Measurements from ENCODE around the gene CEP55.
"Not testable (repeated sequence)": the region's sequence is repeated elsewhere in the genome, so short reads cannot be mapped to it uniquely, and the experiment has no call there.

The CEP55 gene

DNA sequence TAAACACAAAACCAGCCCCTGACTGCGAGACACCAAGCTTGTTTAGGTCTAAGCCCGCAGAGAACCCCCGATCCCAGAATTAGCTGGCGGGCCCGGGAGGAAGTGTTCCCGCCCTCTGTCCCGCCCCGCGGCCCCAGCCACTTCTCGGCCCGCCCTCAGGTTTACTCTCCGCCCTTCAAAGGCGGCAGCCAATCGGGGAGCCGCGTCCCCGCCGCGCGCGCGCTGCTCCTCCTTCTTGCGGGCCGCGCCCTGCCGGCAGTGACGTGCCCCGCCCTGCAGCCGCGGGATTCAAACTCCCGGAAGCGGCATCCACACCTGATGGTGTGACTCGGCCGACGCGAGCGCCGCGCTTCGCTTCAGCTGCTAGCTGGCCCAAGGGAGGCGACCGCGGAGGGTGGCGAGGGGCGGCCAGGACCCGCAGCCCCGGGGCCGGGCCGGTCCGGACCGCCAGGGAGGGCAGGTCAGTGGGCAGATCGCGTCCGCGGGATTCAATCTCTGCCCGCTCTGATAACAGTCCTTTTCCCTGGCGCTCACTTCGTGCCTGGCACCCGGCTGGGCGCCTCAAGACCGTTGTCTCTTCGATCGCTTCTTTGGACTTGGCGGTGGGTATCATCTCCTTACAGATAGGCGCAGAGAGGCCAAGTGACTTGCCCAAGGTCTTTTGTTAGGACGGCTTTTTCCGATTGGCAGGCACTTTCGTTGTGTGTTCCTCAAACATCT, at the start of gene CEP55:
CEP55 (plus strand) TSS at position 291 of the 720 bp plus-strand sequence. CDS start 3,440 bp downstream, outside the sequence.
- DNase-seq: peak; percentile 97

DNA sequence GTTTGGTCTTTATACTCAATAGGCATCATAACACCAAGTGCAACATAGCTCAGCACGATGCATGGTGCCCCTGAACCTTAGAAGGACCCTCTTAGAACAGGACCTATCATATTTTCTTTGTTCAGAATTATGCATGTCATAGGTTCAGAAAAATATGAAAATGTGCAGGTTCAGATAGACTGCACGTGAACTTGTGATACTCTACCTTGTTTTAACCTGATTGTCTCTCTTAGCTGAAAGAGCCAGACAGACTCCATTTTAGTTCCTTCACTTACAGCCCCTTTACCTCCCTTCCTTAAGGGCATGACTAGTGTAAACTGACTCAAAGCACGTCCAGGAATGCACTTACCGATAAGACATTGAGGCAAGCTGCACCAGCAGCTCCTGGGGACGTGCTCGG, 49.4 kb upstream of the CEP55 start:
- DNase-seq: no peak

DNA sequence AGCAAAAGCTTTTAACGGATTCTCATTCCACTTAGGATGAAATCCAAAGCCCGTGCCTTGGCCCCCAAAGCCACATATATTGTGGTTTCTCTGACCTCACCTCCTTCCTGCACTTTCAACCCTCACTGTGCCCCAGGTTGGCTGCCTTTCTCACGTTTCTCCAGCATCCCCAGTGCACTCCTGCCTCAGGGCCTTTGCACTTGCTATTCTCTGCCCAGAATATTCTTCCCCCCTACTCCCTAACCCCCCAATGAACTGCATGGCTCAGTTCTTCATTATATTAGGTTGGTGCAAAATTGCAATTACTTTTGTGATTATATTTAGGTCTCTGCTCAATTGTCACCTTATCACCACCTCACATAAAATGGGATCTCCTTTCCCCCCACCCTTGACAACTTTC, 48.4 kb upstream of the CEP55 start:
- DNase-seq: no peak

DNA sequence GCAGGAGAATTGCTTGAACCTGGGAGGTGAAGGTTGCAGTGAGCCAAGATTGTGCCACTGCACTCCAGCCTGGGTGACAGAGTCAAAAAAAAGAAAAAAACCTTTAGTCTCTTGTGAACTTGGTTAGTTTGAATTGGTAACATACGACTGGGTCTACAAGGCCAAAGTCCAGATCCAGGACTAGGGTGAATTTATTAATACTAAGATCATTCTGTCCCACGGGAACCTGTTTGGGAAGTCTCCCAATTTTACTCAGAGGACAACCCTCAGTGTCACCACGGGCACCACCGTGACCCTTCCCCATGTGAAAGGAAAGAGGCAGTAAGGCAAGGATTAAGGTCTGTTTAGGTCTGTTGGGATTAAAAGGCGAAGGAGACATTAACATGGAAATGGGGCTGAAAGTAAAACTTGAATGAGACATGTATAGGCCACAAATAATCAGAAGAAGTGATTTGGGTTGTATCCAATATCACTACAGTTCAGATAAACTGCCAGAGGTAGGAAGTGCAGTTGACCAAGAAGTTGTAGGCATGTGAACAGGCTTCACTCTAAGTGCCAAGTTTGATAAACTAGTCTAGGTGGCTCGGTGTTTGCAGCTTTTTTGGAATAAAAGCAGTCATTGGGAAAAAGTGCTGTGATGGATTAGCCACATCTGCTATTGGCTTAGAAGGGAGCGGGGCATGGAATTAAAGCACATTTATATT, 45.0 kb upstream of the CEP55 start:
- no peak for DNase-seq

DNA sequence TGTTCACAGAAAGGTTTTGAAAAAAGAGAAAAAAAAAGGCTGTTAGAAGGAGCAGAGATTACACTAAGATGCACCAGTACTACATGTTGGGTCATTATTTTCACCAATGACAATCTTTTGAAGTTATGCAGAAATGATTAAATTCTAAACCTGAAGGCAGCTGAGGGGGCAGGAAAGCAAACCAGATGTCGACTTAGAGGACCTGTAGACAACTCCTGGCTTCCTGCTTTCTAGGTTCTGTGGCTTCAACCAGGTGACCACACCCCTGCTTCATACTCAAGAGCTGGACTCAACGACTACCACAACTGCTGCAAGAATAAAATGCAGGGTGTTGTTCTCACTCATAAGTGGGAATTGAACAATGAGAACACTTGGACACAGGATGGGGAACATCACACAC, 44.3 kb upstream of the CEP55 start:
- DNase-seq: no peak

DNA sequence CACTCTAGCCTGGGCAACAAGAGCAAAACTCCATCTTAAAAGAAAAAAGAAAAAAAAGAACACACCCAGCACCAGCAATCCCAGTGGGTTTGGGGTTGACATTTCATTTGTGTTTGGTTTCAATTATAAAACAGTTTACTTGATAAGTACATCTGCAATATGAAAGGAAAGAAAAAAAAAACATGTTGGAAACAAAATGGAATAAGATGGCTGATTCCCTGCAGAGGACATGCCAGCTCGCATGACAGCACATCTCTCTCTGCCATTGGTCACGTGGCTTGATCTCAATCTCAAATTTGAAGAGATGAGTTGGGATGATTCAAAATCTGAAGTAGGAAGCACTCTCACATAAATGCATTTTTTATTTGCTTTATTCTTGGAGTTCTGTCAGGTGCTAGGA, 42.3 kb upstream of the CEP55 start:
- no peak for DNase-seq

DNA sequence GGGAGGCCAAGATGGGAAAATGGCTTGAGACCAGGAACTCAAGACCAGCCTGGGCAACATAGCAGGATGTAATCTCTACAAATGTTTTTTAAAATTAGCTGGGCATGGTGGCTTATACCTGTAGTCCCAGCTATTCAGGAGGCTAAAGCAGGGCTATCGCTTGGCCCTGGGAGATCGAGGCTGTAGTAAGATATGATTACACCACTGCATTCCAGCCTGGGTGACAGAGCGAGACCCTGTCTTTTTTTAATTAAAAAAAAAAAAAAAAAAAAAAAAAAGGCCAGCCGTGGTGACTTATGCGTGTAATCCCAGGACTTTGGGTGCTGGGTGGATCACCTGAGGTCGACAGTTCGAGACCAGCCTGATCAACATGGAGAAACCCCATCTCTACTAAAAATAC, 41.7 kb upstream of the CEP55 start:
- DNase-seq: no peak

DNA sequence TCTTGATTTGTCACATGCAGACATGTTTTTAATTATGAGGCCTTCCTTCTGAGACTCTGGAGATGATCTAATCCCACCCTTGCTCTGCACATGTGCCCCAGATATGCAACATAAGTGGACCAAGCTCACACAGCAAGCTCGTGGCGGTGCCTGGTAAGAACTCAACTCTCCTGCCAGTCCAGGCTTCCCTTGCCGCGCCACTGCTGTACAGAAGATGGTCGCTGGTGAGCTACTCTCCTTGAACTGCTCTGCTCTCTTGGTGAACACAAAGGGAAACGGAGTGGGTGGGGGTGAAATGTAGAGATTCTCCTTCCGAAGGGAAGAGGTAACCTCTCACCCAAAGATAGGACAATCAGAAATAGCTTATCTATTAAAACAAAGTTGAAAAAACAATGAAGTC, 39.9 kb upstream of the CEP55 start:
- no peak for DNase-seq

DNA sequence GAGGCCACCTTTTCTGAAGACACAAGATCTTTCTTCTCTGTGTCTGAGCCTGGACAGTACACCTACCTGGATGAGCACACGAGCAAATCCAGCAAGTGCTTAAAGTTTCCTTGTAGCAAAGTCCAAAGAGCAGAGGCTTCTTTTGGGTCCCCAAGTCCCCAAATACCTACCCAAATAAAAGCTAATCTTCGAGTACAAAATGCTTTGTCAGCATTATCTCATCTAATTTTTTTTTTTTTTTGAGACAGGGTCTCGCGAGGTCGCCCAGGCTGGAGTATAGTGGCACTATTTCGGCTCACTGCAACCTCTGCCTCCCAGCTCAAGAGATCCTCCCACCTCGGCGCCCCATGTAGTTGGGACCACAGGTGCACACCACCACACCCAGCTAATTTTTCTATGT, 38.9 kb upstream of the CEP55 start:
- no peak for DNase-seq

DNA sequence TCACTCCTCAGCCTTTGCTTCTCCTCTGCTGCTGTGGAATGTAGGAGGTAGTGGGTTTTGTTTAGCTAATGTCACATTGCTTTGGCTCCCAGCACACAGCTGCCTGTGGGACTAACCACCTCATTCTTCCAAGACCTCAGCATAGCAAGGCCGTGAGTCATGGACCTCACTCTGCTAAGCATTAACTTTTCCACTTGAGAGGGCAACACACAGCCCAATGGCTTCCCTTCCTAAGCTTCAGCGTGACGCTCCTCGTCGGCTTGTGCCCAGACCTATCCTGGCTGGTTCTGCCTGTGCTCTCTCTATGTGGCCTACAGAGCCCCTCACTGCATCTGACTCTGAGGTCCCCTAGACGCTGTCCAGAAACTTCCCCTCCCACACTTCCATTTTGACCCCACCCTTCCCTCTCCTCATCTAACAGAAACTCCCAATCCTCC, 37.6 kb upstream of the CEP55 start:
- DNase-seq: no peak

DNA sequence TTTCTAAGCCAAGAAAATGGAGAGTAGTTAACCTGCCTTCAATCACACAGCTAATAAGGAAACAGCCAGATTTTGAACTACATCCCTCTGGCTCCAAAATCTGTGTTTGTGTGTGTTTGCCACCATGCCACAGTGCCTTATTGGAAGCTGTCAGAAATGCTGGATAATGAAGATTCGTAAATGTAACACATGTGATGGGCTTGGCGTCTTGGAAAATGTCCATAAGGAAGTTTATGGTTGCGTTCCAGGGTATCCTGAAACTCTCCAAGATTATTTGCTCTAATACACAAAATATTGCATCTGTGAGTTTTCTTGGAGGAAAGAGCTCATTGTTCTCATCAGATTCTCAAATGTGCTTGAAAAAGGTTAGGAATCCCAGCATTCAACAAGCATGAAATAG, 36.9 kb upstream of the CEP55 start:
- no peak for DNase-seq

DNA sequence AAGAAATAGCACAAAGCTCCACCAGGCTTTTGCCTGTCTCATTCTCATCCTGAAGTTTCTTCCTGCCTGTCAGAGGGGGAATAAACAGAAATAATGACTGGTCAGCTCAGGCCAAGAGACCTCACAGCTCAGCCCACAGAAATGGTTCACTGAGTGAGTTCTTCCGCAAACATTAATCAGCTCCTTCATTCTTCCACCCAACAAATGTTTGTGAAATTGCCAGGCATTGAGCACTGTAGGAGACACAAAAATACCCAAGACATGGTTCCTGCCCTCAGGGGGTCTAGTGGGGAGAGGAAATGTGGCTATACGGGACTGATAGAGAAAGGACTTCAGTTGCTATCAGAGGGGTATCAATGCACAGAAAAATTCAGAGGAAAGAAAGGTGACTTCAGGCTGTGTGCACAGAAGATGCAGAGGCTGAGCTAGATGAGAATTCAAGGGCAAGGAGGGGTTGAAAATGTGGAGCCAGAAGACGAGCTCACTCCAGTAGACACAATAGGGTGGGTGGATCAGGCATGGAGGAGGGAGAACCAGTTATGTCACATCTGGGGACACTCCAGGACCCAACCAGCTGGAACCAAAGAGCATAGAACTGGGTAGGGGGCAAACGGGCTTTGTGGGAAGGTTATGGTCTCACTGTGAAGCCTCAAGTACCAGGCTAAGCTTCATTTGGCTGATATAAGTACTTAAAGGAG, 35.2 kb upstream of the CEP55 start:
- no peak for DNase-seq

DNA sequence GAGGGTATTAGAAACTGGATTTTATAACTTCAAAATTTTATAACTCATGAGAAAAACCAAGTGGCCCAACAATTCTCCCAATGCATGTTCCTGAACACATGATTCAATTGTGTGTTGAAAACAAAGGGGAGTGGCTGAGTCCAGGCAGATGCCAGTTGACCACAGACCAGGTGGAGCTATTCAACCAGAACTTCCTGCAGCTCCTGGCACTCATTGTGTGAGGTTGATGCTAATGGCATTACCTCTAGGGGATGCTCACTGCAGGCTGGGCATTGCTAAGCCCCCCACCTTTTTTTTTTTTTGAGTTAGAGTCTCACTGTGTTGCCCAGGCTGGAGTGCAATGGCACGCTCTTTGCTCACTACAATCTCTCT, 34.6 kb upstream of the CEP55 start:
- DNase-seq: no peak

DNA sequence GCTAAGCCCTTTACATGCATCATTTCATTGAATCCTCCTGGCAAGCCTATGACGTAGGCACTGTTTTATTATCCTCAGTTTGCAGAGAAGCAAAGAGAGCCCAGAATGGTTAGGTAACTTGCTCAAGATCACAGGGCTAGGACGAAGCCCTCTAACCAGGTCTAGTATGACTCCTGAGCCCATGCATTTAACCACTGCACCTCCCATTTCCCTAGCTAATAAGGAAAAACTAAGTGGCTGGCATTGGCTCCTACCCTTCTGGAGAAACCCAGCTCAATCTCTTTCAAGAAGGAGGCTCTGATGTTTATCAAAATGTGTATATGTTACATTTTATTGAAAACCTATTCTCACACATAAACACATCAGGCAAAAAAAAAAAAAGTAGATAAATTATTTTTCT, 34.0 kb upstream of the CEP55 start:
- no peak for DNase-seq

DNA sequence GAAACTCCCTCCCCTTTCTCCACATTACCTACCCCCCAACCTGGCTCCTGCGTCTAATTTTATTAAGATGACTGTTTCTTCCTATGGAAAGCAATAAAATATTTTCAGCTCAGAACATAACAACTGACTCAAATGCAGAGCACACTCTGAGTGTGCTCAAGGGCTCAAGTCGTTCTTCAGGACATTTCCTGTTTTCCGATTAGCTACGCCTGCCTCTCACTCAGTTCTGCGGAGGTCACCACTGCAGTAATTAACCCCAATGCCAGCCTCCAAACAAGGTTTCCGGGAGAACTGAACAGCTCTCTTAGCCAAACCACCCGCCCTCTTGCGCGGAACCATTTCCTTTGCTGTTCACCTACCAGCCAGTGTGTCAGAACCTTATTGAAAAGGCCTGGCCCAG, 33.5 kb upstream of the CEP55 start:
- peak; percentile 15 for DNase-seq

DNA sequence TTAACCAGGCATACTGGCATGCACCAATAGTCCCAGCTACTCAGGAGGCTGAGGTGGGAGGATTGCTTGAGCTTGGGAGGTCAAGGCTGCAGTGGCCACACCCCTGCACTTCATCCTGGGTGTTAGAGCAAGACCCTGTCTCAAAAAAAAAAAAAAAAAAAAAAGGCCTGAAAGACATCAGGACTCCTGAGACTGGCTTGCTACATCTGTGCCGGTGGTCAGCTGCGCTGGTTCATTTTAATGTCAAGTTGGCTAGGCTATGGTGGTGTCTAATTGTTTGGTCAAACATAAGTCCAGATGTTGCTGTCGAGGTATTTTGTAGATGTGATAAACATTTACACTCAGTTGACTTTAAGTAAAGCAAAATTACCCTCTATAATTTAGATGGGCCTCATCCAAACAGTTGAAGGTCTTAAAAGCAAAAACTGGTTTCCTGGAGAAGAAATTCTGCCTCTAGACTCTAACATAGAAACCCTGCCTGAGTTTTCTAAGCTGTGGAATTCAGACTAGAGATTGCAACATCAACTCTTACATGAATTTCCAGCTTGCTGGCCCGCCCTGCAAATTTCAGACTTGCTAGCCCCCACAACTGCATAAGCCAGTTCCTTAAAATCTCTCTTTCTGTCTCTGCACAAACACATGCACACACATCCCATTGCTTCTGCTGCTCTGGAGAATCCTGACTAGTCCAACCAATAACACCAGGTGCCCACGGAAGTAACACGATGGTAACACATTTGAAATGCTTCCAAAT, 32.5 kb upstream of the CEP55 start:
- peak; percentile 49 for DNase-seq

DNA sequence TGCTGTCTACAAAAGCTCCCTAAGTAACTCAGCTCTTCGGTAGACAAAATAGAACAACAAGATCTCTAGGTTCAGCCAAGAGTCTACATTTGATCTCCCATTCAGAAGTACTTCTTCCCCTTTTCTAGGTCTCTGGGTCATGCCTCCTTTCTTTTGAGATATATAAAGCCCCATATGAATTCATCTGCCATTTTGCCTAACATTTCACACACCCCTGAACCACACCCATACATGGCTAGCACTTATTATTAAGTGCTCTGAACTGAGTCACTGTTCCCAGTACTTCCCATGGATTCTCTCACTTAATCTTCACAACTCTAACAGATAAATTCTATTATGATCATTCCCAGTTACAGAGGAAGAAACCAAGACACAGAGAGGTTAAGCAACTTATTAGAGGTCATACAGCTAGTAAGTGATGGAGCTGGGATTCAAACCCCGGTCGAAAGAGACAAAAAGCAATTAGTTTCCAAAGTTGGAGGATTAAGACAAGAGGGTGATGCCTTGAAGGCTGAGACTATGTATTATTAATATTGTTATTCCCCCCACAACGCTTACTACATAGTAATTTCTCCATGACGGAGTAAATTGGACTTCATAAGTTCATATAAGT, 31.5 kb upstream of the CEP55 start:
- DNase-seq: no peak

DNA sequence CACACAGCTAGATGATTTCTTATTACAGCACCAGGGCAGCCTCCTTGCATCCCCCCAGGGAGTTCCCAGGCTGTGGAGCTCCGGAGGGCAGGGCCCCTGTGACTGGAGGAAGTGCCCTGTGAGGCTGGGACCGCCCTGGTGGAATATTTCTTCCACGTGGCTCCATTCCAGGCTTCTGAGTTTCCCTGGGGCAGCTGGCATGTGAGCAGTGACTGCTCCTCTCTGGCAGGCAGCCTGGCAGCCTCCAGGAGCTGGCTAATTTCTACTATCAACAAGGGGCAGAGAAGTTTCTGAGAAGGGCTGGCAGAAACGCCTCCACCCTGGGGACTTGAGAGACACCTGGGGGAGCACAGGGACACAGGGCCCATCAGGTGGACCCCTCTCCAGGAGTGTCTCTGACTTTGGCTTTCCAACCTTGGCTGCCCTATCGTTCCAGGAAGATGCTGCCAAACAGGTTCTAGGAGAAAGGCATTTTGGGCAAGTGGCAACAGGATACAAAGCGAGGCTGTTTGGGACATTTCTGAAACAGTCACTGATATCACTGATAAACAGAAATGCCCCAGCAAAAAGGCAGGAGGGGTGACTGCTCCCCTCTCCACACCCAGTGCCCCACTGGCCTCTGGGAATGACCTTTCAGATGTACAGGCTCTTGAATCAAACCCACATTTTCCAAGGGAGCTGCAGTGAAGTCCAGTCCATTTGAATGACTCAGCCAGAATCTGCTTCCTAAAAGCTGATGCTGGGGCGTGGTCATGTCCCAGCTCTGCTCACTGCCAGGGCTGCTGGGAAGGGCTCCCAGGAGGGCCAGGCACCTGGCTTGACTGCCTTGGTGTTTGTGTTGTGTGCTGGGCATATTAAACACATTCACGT, 30.4 kb upstream of the CEP55 start:
- no peak for DNase-seq

DNA sequence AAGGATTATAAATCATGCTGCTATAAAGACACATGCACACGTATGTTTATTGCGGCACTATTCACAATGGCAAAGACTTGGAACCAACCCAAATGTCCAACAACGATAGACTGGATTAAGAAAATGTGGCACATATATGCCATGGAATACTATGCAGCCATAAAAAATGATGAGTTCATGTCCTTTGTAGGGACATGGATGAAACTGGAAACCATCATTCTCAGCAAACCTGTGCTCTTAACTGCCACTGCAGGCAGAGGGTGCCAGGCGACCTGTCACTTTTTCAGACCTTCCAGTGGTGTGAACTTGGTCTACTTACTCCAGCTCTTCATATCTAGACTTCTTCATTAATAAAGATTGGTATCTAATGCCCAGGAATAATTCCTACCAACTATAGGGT, 28.8 kb upstream of the CEP55 start:
- not testable (repeated sequence) for DNase-seq

DNA sequence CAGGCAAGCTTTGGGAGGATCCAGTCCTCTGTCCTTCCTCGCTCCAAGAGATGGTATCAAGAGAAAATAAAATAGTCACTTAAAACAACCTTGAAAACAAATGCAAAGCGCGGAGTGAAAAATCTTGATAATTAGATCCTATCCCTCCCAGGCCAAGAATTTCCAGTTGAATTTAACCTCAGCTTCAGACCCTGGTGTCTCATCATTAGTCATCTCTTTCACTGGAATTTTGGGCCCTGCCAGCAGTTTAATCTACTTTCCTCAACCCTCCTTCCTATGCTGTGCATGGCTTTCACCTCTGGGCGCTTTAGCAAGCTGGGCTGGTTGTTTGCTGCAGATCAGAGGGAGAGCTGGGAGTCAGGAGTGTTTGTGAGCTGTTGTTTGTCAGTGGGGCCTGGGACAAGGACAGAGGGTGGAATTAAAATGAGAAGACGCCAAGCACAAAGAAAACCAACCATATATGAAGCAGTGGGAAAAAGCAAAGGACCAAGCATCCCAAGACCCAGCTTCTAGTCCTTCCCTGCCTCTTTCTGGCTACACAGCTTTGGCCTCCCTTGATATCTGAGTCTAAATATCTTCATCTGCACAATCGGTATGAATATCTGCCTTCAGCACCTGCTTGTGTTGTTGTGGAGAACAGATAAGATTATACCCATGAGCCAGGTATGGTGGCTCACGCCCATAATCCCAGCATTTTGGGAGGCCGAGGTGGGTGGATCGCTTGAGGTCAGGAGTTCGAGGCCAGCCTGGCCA, 27.8 kb upstream of the CEP55 start:
- DNase-seq: no peak

DNA sequence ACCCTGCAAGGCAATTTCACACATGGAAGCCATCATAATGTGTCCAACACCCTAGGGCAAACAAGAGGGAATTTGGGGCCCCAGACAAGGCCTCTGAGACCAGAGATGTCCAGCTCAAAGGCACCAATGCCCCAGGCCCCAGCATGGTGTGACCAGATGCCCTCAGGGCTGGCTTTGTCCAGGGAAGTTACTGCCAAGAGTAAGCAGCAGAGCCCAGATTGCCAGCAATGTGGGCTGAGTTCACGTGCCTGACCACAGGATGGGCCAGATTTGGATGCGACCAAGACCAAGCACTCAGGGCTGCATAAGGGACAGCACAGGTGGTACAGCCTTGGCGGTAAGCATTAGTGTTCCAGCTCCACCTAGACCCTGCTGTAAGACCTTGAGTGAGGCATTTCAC, 27.0 kb upstream of the CEP55 start:
- no peak for DNase-seq
